CD4-positive, alpha-beta T cell (primary cell): ENCODE results near the gene OPN4. TPM values are rescaled to one million over a fixed set of nuclear protein-coding genes. Genes with fewer than 3 reads are reported as not detected.

ENCODE experiments used
- ATAC-seq: fragments of 200-7000 bp; cut with Tn5 transposase; one replicate; pipeline ENCODE4 v1.10.0; 2022; ENCODE audit warnings: mild to moderate bottlenecking; ENCODE audit not compliant: poor library complexity
- CTCF ChIA-PET: fragments of 350-600 bp; sonication (Branson Sonifier 250); formaldehyde crosslinking; loops from one replicate; lab custom pipeline; 2021; ENCODE audit warnings: antibody characterized with exemption, inconsistent platforms; lab: Charles Lee
- POLR2A ChIA-PET: fragments of 350-600 bp; sonication (Branson Sonifier 250); formaldehyde crosslinking; loops from one replicate; lab custom pipeline; 2021; ENCODE audit warnings: antibody characterized with exemption, inconsistent platforms; lab: Charles Lee
- DNase-seq, 14 experiments: peaks; one replicate each; pipeline ENCODE4 v3.0.0-alpha.2; 2013 to 2020; ENCODE audit warnings: mixed read lengths in 2 of 14
- H3K27ac ChIP-seq, 2 donors: one replicate each; pipeline versions ENCODE4 v1.5.1 to v1.7.0; 2013; ENCODE audit warnings: low read length in 2 of 2, low read depth in 1 of 2, mild to moderate bottlenecking in 1 of 2
- H3K27me3 ChIP-seq, 2 experiments: 1 replicate in 1 of 2; 2 replicates in 1 of 2; pipeline versions ENCODE4 v1.6.1 to v1.7.0; 2013; ENCODE audit warnings: low read length in 2 of 2, control low read depth in 1 of 2, mild to moderate bottlenecking in 1 of 2, moderate library complexity in 1 of 2; ENCODE audit not compliant: insufficient read depth in 2 of 2, control insufficient read depth in 1 of 2
- H3K36me3 ChIP-seq: one replicate; pipeline ENCODE4 v1.6.1; 2013; ENCODE audit warnings: low read length, control low read depth; ENCODE audit not compliant: insufficient read depth
- H3K4me1 ChIP-seq: one replicate; pipeline ENCODE4 v1.6.1; 2013; ENCODE audit warnings: low read length, control low read depth; ENCODE audit not compliant: insufficient read depth
- H3K4me3 ChIP-seq: one replicate; pipeline ENCODE4 v1.5.1; 2013; ENCODE audit warnings: mild to moderate bottlenecking, low read length, moderate library complexity
- H3K9me3 ChIP-seq, 2 experiments: 1 replicate in 1 of 2; 2 replicates in 1 of 2; pipeline versions ENCODE4 v1.6.1 to v1.7.0; 2013; ENCODE audit warnings: low read length in 2 of 2, mild to moderate bottlenecking in 2 of 2, control low read depth in 1 of 2, moderate library complexity in 1 of 2; ENCODE audit not compliant: control insufficient read depth in 1 of 2, insufficient read depth in 1 of 2
- H3K27ac Mint-ChIP-seq: one replicate; pipeline ENCODE4 v1.8.0; 2020; ENCODE audit warnings: mixed read lengths
- H3K27me3 Mint-ChIP-seq: one replicate; pipeline ENCODE4 v1.8.0; 2021; ENCODE audit warnings: mixed read lengths
- H3K36me3 Mint-ChIP-seq: one replicate; pipeline ENCODE4 v1.8.0; 2021; ENCODE audit warnings: low read depth, mixed read lengths
- H3K4me1 Mint-ChIP-seq: one replicate; pipeline ENCODE4 v1.8.0; 2021; ENCODE audit warnings: low read depth, mixed read lengths
- H3K4me3 Mint-ChIP-seq: one replicate; pipeline ENCODE4 v1.8.0; 2020; ENCODE audit warnings: mild to moderate bottlenecking, mixed read lengths
- H3K9me3 Mint-ChIP-seq: one replicate; pipeline ENCODE4 v1.8.0; 2020; ENCODE audit warnings: mixed read lengths
- intact Hi-C, 2 experiments: fragments of 100-400 bp; cut with DNase I in 1 of 2; cut with micrococcal nuclease in 1 of 2; formaldehyde crosslinking; loops; one replicate each; pipeline versions ENCODE4 v1.15.1 to v1.9.0; 2023 to 2025; cut with DNase I, micrococcal nuclease
- total RNA-seq, 174 experiments: library from RNA in 2 of 174; stranded (reverse) in 2 of 174; gene quantifications; one replicate each; pipeline ENCODE4 v1.2.3 and lab custom pipeline; 2021 to 2026
- TF ChIP-seq, protein P1 (sequence below): fragments of 200-600 bp; IDR thresholded peaks from one replicate; pipeline ENCODE4 v1.8.0; 2022; ENCODE audit warnings: antibody characterized with exemption, mild to moderate bottlenecking

The OPN4 gene
- total RNA-seq, 2 experiments from 2014 or later: not detected

DNA sequence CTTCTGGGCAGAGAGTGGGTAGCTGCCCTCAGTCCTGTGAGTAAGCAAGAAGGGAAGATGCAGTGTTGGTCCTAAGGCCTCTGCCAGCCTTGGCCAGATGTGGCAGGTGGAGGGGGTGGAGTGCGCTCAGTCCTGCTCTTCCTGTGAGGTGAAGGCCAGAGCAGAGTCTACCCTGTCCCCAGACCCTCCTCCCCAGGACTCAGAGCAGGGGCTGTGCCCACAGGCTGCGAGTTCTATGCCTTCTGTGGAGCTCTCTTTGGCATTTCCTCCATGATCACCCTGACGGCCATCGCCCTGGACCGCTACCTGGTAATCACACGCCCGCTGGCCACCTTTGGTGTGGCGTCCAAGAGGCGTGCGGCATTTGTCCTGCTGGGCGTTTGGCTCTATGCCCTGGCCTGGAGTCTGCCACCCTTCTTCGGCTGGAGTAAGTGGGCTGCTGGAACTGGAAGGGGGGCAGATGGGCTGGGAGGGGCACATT is 4.0 kb downstream of the OPN4 start:
- Histone ChIP-seq H3K4me1 (no peaks in the 10 kb centered on the region), H3K36me3 (no peaks in the 10 kb centered on the region), H3K4me3 (no peak overlapping the region), H3K27me3 (no peaks in the 10 kb centered on the region), H3K27ac (no peak overlapping the region), H3K9me3 (no peaks in the 10 kb centered on the region)
- DNase-seq (no peak), ATAC-seq (no peak)
- CTCF ChIA-PET: no interaction called here
- intact Hi-C loops: no loop called here
- no peak overlapping the region for H3K4me3 Mint-ChIP-seq
- no peaks in the 10 kb centered on the region for H3K9me3 Mint-ChIP-seq
- no peak overlapping the region for H3K27ac Mint-ChIP-seq
- TF ChIP-seq, protein P1, sequence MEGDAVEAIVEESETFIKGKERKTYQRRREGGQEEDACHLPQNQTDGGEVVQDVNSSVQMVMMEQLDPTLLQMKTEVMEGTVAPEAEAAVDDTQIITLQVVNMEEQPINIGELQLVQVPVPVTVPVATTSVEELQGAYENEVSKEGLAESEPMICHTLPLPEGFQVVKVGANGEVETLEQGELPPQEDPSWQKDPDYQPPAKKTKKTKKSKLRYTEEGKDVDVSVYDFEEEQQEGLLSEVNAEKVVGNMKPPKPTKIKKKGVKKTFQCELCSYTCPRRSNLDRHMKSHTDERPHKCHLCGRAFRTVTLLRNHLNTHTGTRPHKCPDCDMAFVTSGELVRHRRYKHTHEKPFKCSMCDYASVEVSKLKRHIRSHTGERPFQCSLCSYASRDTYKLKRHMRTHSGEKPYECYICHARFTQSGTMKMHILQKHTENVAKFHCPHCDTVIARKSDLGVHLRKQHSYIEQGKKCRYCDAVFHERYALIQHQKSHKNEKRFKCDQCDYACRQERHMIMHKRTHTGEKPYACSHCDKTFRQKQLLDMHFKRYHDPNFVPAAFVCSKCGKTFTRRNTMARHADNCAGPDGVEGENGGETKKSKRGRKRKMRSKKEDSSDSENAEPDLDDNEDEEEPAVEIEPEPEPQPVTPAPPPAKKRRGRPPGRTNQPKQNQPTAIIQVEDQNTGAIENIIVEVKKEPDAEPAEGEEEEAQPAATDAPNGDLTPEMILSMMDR: no peak
- no peaks in the 10 kb centered on the region for H3K4me1 Mint-ChIP-seq
- H3K27me3 Mint-ChIP-seq: no peaks in the 10 kb centered on the region
- no peaks in the 10 kb centered on the region for H3K36me3 Mint-ChIP-seq
- POLR2A ChIA-PET: no interaction called here

DNA sequence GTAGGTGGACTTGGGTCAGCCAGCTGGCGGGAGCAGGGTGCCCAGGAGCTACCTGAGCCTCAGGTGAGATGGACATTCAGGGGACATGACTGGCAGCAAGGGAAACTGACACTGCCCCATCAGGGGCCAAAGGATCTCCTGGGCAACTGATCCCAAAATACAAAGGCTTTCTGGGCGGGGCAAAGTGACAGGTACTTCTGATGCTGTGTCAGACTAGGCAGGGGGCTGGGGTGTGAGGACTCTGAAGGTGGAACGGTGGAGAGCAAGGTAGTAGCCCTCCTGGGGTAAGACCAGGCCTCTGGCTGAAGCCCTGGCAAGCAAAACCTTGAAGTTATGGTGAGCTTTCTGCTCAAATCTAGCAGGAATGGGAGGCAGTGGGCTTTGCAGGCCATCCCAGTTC is 4.4 kb downstream of the OPN4 start:
- CTCF ChIA-PET: no interaction called here
- no peaks in the 10 kb centered on the region for H3K27me3 Mint-ChIP-seq

DNA sequence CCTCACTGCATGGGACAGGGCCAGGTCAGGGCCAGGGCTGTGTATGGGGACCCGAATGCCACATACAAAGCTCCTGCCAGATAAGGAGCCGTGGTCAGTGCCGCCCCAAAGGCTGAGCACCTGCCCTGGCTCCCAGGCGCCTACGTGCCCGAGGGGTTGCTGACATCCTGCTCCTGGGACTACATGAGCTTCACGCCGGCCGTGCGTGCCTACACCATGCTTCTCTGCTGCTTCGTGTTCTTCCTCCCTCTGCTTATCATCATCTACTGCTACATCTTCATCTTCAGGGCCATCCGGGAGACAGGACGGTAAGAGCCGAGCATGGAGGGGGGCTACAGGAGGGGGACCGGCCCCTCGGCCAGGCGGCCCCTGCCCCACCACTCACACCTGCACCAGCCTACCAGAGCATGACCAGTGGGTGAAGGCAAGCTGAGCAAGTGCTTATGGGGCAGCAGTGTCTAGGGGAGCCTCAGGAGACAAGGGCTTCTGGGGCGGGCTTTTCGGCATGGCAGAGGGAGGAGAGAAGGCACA is 4.9 kb downstream of the OPN4 start:
- Histone ChIP-seq H3K4me3 (no peak overlapping the region), H3K27ac (no peak overlapping the region), H3K36me3 (no peaks in the 10 kb centered on the region), H3K9me3 (no peaks in the 10 kb centered on the region), H3K4me1 (no peaks in the 10 kb centered on the region), H3K27me3 (no peaks in the 10 kb centered on the region)
- Mint-ChIP-seq H3K4me1 (no peaks in the 10 kb centered on the region), H3K4me3 (no peak overlapping the region), H3K27me3 (no peaks in the 10 kb centered on the region), H3K36me3 (no peaks in the 10 kb centered on the region), H3K27ac (no peak overlapping the region), H3K9me3 (no peaks in the 10 kb centered on the region)
- ChIA-PET POLR2A (no interaction called here), CTCF (no interaction called here)
- intact Hi-C loops: no loop called here
- ATAC-seq (no peak), DNase-seq (no peak)
- TF ChIP-seq, protein P1: no peak

More for the DNA sequence above, 4.4 kb downstream of the OPN4 start:
- no peak for DNase-seq
- no peaks in the 10 kb centered on the region for H3K36me3 ChIP-seq
- no peak for ATAC-seq
- Mint-ChIP-seq H3K36me3 (no peaks in the 10 kb centered on the region), H3K9me3 (no peaks in the 10 kb centered on the region), H3K27ac (no peak overlapping the region), H3K4me3 (no peak overlapping the region), H3K4me1 (no peaks in the 10 kb centered on the region)
- POLR2A ChIA-PET: no interaction called here
- H3K27me3 ChIP-seq: no peaks in the 10 kb centered on the region
- H3K27ac ChIP-seq: no peak overlapping the region
- no peaks in the 10 kb centered on the region for H3K9me3 ChIP-seq
- H3K4me3 ChIP-seq: no peak overlapping the region
- no peaks in the 10 kb centered on the region for H3K4me1 ChIP-seq
- intact Hi-C loops: no loop called here
- TF ChIP-seq, protein P1: no peak
